KMS-11 (cell line): Measurements from ENCODE around the gene SNHG17.

Experiments used
- H2AFZ ChIP-seq: fragments of 200-600 bp; sonication (generic); 2 replicates; pipeline ENCODE4 v1.6.1; 2016; ENCODE audit warnings: antibody characterized with exemption, mixed run types, low read depth
- H3K27ac ChIP-seq: fragments of 200-600 bp; sonication (generic); 2 replicates; pipeline ENCODE4 v1.6.1; 2016; ENCODE audit warnings: mild to moderate bottlenecking, mixed run types
- H3K27me3 ChIP-seq: fragments of 200-600 bp; sonication (generic); 2 replicates; pipeline ENCODE4 v1.6.1; 2017; ENCODE audit warnings: mild to moderate bottlenecking, low read depth, mixed run types, moderate library complexity; ENCODE audit not compliant: insufficient read depth
- H3K36me3 ChIP-seq: fragments of 200-600 bp; sonication (generic); 2 replicates; pipeline ENCODE4 v1.6.1; 2017; ENCODE audit warnings: mild to moderate bottlenecking, mixed run types; ENCODE audit not compliant: insufficient read depth
- H3K4me1 ChIP-seq: fragments of 200-600 bp; sonication (generic); 2 replicates; pipeline ENCODE4 v1.6.1; 2016; ENCODE audit warnings: mild to moderate bottlenecking, low read depth, mixed run types; ENCODE audit not compliant: poor library complexity, severe bottlenecking
- H3K4me2 ChIP-seq: fragments of 200-600 bp; sonication (generic); 2 replicates; pipeline ENCODE4 v1.7.0; 2016; ENCODE audit warnings: mild to moderate bottlenecking, mixed run types
- H3K4me3 ChIP-seq: fragments of 200-600 bp; sonication (generic); IDR thresholded peaks from 2 replicates; pipeline ENCODE4 v1.6.1; 2017; ENCODE audit warnings: low read depth, low read length, mixed read lengths; ENCODE audit not compliant: insufficient read depth
- H3K79me2 ChIP-seq: fragments of 200-600 bp; sonication (generic); 2 replicates; pipeline ENCODE4 v1.6.1; 2016; ENCODE audit warnings: low read depth, mixed run types; ENCODE audit not compliant: insufficient read depth
- H3K9ac ChIP-seq: fragments of 200-600 bp; sonication (generic); 2 replicates; pipeline ENCODE4 v1.6.1; 2016; ENCODE audit warnings: mild to moderate bottlenecking, mixed run types
- H4K20me1 ChIP-seq: fragments of 200-600 bp; sonication (generic); 2 replicates; pipeline ENCODE4 v1.6.1; 2016; ENCODE audit warnings: mild to moderate bottlenecking, mixed run types; ENCODE audit not compliant: insufficient read depth
- TF ChIP-seq, protein P1 (sequence below): fragments of 200-600 bp; sonication (generic); conservative IDR thresholded peaks from 2 replicates; pipeline ENCODE4 v1.6.1; 2017; ENCODE audit warnings: low read depth, mild to moderate bottlenecking, antibody characterized with exemption, low read length, moderate library complexity, mixed read lengths

Gene SNHG17

DNA sequence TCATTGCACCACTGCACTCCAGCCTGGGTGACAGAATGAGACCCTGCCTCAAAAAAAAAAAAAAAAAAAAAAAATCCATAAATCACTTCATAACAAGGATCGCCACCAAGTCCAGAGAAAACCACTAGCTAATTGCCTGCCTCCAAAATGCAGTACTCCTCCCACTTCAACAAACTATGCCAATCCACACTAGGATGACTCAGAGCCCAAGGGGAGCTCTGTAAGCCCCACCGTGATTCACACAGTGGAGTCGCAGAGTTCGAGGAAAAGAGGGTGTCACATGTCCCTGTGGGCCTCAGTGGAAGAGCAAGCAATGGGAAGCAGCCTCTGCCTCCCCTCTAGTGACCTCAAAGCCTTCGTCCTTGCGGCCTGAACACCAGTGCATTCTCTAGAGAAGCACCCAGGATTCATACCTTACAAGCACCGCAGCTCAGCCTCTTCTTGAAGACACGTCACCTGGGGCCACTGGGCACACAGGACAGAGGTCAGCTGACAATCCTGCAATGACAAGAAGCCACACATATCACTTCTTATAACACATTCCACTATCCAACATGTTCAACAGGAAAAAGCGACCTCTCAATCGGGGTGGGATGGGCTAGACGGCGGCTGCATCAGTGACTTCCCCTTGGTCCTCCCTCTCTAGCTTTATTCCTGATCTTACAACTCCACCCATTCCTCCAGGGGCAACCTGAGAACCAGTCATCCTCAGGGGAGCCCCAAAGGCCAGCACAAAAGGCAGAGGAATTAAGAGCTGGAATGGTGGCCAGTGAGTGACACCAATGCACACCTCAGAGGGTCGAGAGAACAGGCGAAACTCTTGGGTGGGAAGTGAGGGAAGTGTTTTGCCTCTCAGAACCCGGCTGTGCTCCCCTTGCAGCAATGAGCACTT is 8.9 kb downstream of the SNHG17 start:
- Histone ChIP-seq H3K4me3 (no peak overlapping the region), H3K36me3 (peaks cover 73% of the 10 kb centered on the region; the same call in 1 of the 2 replicates), H4K20me1 (peaks cover 85% of the 10 kb centered on the region), H3K27me3 (no peaks in the 10 kb centered on the region), H3K4me1 (peaks cover 17% of the 10 kb centered on the region), H3K27ac (no peak overlapping the region), H3K9ac (no peak overlapping the region), H3K4me2 (no peak overlapping the region), H3K79me2 (peaks cover 91% of the 10 kb centered on the region), H2AFZ (no peak overlapping the region)
- TF ChIP-seq, protein P1, sequence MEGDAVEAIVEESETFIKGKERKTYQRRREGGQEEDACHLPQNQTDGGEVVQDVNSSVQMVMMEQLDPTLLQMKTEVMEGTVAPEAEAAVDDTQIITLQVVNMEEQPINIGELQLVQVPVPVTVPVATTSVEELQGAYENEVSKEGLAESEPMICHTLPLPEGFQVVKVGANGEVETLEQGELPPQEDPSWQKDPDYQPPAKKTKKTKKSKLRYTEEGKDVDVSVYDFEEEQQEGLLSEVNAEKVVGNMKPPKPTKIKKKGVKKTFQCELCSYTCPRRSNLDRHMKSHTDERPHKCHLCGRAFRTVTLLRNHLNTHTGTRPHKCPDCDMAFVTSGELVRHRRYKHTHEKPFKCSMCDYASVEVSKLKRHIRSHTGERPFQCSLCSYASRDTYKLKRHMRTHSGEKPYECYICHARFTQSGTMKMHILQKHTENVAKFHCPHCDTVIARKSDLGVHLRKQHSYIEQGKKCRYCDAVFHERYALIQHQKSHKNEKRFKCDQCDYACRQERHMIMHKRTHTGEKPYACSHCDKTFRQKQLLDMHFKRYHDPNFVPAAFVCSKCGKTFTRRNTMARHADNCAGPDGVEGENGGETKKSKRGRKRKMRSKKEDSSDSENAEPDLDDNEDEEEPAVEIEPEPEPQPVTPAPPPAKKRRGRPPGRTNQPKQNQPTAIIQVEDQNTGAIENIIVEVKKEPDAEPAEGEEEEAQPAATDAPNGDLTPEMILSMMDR = no peak

DNA sequence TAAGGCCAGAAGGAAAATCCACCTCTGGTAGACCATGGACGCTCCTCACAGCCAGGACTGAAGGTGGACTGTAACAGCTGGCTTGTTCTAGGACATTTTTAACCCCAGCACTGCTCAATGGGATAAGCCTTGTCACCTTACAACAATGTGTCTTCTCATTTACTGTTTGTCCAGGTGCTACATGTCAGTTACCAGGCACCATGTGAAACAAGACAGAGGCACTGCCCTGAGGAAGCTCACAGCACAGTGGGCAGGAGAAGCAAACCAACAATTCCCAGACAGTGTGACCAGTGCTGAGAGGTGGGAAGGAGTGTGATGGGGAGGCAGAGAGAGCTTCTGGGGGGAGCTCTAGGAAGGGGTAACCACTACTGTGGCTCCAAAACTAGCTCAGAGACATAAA is 10.7 kb downstream of the SNHG17 start:
- H4K20me1 ChIP-seq = peaks cover 75% of the 10 kb centered on the region

DNA sequence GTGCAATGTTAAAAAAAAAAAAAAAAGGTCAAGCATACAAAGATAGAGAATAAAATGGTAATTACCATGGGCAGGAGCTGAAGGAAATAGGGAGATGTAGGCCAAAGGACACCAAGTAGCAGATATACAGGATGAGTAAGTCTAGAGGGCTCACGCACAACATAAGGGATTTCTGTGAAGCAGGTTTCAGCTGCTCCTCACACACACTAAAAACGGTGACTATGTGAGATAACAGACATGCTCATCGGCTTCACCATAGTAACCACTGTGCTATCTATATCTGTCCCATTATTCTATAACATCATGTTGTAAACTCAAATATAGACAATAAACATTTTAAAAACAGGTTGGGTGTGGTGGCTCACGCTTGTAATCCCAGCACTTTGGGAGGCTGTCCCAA is 11.6 kb downstream of the SNHG17 start:
- Histone ChIP-seq H3K27me3 (no peaks in the 10 kb centered on the region), H3K9ac (no peak overlapping the region), H4K20me1 (peaks cover 71% of the 10 kb centered on the region), H3K4me1 (no peaks in the 10 kb centered on the region), H3K79me2 (peaks cover 64% of the 10 kb centered on the region), H3K27ac (no peak overlapping the region), H3K4me3 (no peak overlapping the region), H3K36me3 (peaks cover 70% of the 10 kb centered on the region; the same call in 1 of the 2 replicates), H2AFZ (no peak overlapping the region), H3K4me2 (no peak overlapping the region)
- TF ChIP-seq, protein P1 = no peak

More for the DNA sequence above, 10.7 kb downstream of the SNHG17 start:
- H3K4me1 ChIP-seq = no peaks in the 10 kb centered on the region
- H3K79me2 ChIP-seq = peaks cover 72% of the 10 kb centered on the region
- H3K9ac ChIP-seq = no peak overlapping the region
- peaks cover 72% of the 10 kb centered on the region; the same call in 1 of the 2 replicates for H3K36me3 ChIP-seq
- H3K27me3 ChIP-seq = no peaks in the 10 kb centered on the region
- H2AFZ ChIP-seq = no peak overlapping the region
- TF ChIP-seq, protein P1 = no peak
- H3K4me2 ChIP-seq = no peak overlapping the region
- H3K4me3 ChIP-seq = no peak overlapping the region
- no peak overlapping the region for H3K27ac ChIP-seq

DNA sequence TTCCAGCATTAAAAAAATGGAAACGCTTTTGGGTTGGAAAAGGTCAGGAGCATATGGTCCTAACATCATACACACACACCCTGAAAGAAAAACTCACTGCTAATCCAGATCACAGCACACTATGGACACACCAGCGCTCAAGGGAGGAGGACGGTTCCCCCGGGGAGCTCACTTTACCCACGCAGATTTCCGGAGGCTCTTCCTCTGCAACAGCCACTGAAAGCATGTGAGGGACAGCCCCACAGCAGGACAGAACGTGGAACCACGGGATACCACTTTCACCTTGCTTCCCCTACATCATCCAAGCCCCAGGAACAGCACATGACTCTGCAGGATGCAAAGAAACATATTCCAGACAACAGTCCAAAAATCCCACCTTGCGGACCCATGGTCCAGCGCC is 13.2 kb downstream of the SNHG17 start:
- Histone ChIP-seq H3K79me2 (peaks cover 47% of the 10 kb centered on the region), H3K4me2 (no peak overlapping the region), H3K27me3 (no peaks in the 10 kb centered on the region), H2AFZ (no peak overlapping the region), H3K27ac (no peak overlapping the region), H3K4me1 (no peaks in the 10 kb centered on the region), H3K36me3 (peaks cover 53% of the 10 kb centered on the region; the same call in 1 of the 2 replicates), H3K9ac (no peak overlapping the region), H3K4me3 (no peak overlapping the region), H4K20me1 (peaks cover 55% of the 10 kb centered on the region)
- TF ChIP-seq, protein P1 = no peak
